Effector memory CD8-positive, alpha-beta T cell (primary cell): ENCODE data around the gene MACROD2.

Experiments
- ATAC-seq: fragments of 150-1000 bp; cut with Tn5 transposase; replicated peaks from 2 replicates; pipeline ENCODE4 v1.10.0; 2021; ENCODE audit warnings: mild to moderate bottlenecking, moderate library complexity
- DNase-seq, 3 experiments: peaks; one replicate each; pipeline ENCODE4 v3.0.0; 2021
- H3K27ac Mint-ChIP-seq, 2 donors: one replicate each; pipeline ENCODE4 v1.8.0; 2022; ENCODE audit warnings: mild to moderate bottlenecking in 2 of 2, mixed read lengths in 2 of 2, moderate library complexity in 2 of 2
- H3K27me3 Mint-ChIP-seq, 2 donors: one replicate each; pipeline ENCODE4 v1.8.0; 2022; ENCODE audit warnings: mixed read lengths in 2 of 2
- H3K36me3 Mint-ChIP-seq: one replicate; pipeline ENCODE4 v1.8.0; 2022; ENCODE audit warnings: mild to moderate bottlenecking, moderate library complexity, mixed read lengths; ENCODE audit not compliant: insufficient read depth
- H3K4me1 Mint-ChIP-seq, 2 donors: one replicate each; pipeline ENCODE4 v1.8.0; 2022; ENCODE audit warnings: low read depth in 2 of 2, mixed read lengths in 2 of 2
- H3K4me3 Mint-ChIP-seq, 2 donors: one replicate each; pipeline ENCODE4 v1.8.0; 2022; ENCODE audit warnings: mild to moderate bottlenecking in 2 of 2, mixed read lengths in 2 of 2, moderate library complexity in 2 of 2
- H3K9me3 Mint-ChIP-seq, 2 donors: one replicate each; pipeline ENCODE4 v1.8.0; 2022; ENCODE audit warnings: mixed read lengths in 2 of 2

Gene MACROD2

GRCh38 chr20:14724468-14724867, 729.2 kb downstream of the MACROD2 start:
- no peak overlapping the region for H3K27ac Mint-ChIP-seq
- H3K27me3 Mint-ChIP-seq = no peaks in the 10 kb centered on the region

GRCh38 chr20:14726591-14726990, 731.3 kb downstream of the MACROD2 start:
- Mint-ChIP-seq H3K4me1 (no peaks in the 10 kb centered on the region), H3K36me3 (no peaks in the 10 kb centered on the region), H3K27ac (no peak overlapping the region), H3K9me3 (peaks cover 11 to 26% of the 10 kb centered on the region in 2 donors), H3K27me3 (no peaks in the 10 kb centered on the region), H3K4me3 (no peak overlapping the region)
- ATAC-seq (no peak), DNase-seq (no peak)

More at GRCh38 chr20:14724468-14724867, 729.2 kb downstream of the MACROD2 start:
- Mint-ChIP-seq H3K4me3 (no peak overlapping the region), H3K9me3 (peaks cover 11 to 20% of the 10 kb centered on the region in 2 donors), H3K36me3 (no peaks in the 10 kb centered on the region), H3K4me1 (no peaks in the 10 kb centered on the region)
- no peak for ATAC-seq
- DNase-seq = no peak

GRCh38 chr20:14727485-14728150, 732.3 kb downstream of the MACROD2 start:
- no peak for ATAC-seq
- Mint-ChIP-seq H3K4me1 (no peaks in the 10 kb centered on the region), H3K27me3 (no peaks in the 10 kb centered on the region), H3K36me3 (no peaks in the 10 kb centered on the region), H3K9me3 (peaks cover 11 to 21% of the 10 kb centered on the region in 2 donors), H3K4me3 (no peak overlapping the region), H3K27ac (no peak overlapping the region)
- no peak for DNase-seq

GRCh38 chr20:14729390-14729789, 734.1 kb downstream of the MACROD2 start:
- DNase-seq (no peak), ATAC-seq (no peak)
- H3K27ac Mint-ChIP-seq = no peak overlapping the region
- H3K36me3 Mint-ChIP-seq = no peaks in the 10 kb centered on the region
- no peak overlapping the region for H3K4me3 Mint-ChIP-seq
- peaks cover 10 to 19% of the 10 kb centered on the region in 2 donors for H3K9me3 Mint-ChIP-seq
- H3K4me1 Mint-ChIP-seq = no peaks in the 10 kb centered on the region
- no peaks in the 10 kb centered on the region for H3K27me3 Mint-ChIP-seq

GRCh38 chr20:14732343-14732742, 737.0 kb downstream of the MACROD2 start:
- H3K27ac Mint-ChIP-seq = no peak overlapping the region
- no peaks in the 10 kb centered on the region for H3K27me3 Mint-ChIP-seq
- no peaks in the 10 kb centered on the region for H3K4me1 Mint-ChIP-seq
- DNase-seq (no peak), ATAC-seq (no peak)
- H3K4me3 Mint-ChIP-seq = no peak overlapping the region
- no peaks in the 10 kb centered on the region for H3K36me3 Mint-ChIP-seq
- H3K9me3 Mint-ChIP-seq = peaks cover 2 to 7% of the 10 kb centered on the region in 2 donors

- H3K4me3 Mint-ChIP-seq = no peak overlapping the region
- H3K9me3 Mint-ChIP-seq = peaks cover 2 to 7% of the 10 kb centered on the region in 2 donors
- no peaks in the 10 kb centered on the region for H3K27me3 Mint-ChIP-seq
- no peaks in the 10 kb centered on the region for H3K4me1 Mint-ChIP-seq
- H3K27ac Mint-ChIP-seq = no peak overlapping the region
- no peak for ATAC-seq
- no peaks in the 10 kb centered on the region for H3K36me3 Mint-ChIP-seq
- no peak for DNase-seq
Observed at GRCh38 chr20:14732996-14733395, 737.7 kb downstream of the MACROD2 start.

- peaks cover 2 to 8% of the 10 kb centered on the region in 2 donors for H3K9me3 Mint-ChIP-seq
- no peak for ATAC-seq
- DNase-seq = no peak
- H3K4me1 Mint-ChIP-seq = no peaks in the 10 kb centered on the region
- H3K27ac Mint-ChIP-seq = no peak overlapping the region
- H3K4me3 Mint-ChIP-seq = no peak overlapping the region
- H3K36me3 Mint-ChIP-seq = no peaks in the 10 kb centered on the region
- no peaks in the 10 kb centered on the region for H3K27me3 Mint-ChIP-seq
Observed at GRCh38 chr20:14740380-14740779, 745.1 kb downstream of the MACROD2 start.

- H3K27ac Mint-ChIP-seq = no peak overlapping the region
- H3K4me1 Mint-ChIP-seq = no peaks in the 10 kb centered on the region
- no peak overlapping the region for H3K4me3 Mint-ChIP-seq
- no peaks in the 10 kb centered on the region for H3K36me3 Mint-ChIP-seq
- DNase-seq (no peak), ATAC-seq (no peak)
- H3K27me3 Mint-ChIP-seq = no peaks in the 10 kb centered on the region
- H3K9me3 Mint-ChIP-seq = peaks cover 2 to 8% of the 10 kb centered on the region in 2 donors
Observed at GRCh38 chr20:14741616-14742015, 746.3 kb downstream of the MACROD2 start.

GRCh38 chr20:14744723-14745122, 749.4 kb downstream of the MACROD2 start:
- no peak for DNase-seq
- H3K36me3 Mint-ChIP-seq = no peaks in the 10 kb centered on the region
- ATAC-seq = no peak
- no peak overlapping the region for H3K27ac Mint-ChIP-seq
- H3K4me3 Mint-ChIP-seq = no peak overlapping the region
- H3K9me3 Mint-ChIP-seq = peaks cover 8 to 23% of the 10 kb centered on the region in 2 donors
- no peaks in the 10 kb centered on the region for H3K27me3 Mint-ChIP-seq
- H3K4me1 Mint-ChIP-seq = no peaks in the 10 kb centered on the region

- Mint-ChIP-seq H3K4me1 (no peaks in the 10 kb centered on the region), H3K27ac (no peak overlapping the region), H3K27me3 (no peaks in the 10 kb centered on the region), H3K36me3 (no peaks in the 10 kb centered on the region), H3K4me3 (no peak overlapping the region), H3K9me3 (peaks cover 8 to 23% of the 10 kb centered on the region in 2 donors)
- DNase-seq (no peak), ATAC-seq (no peak)
Observed at GRCh38 chr20:14745830-14746229, 750.5 kb downstream of the MACROD2 start.

GRCh38 chr20:14751191-14751590, 755.9 kb downstream of the MACROD2 start:
- no peak for DNase-seq
- Mint-ChIP-seq H3K4me3 (no peak overlapping the region), H3K27ac (no peak overlapping the region), H3K4me1 (no peaks in the 10 kb centered on the region), H3K27me3 (no peaks in the 10 kb centered on the region), H3K9me3 (peaks cover 15 to 16% of the 10 kb centered on the region in 2 donors), H3K36me3 (no peaks in the 10 kb centered on the region)
- ATAC-seq = no peak

- DNase-seq (no peak), ATAC-seq (no peak)
- Mint-ChIP-seq H3K9me3 (peaks cover 10 to 21% of the 10 kb centered on the region in 2 donors), H3K27ac (no peak overlapping the region), H3K36me3 (no peaks in the 10 kb centered on the region), H3K4me3 (no peak overlapping the region), H3K27me3 (no peaks in the 10 kb centered on the region), H3K4me1 (no peaks in the 10 kb centered on the region)
Observed at GRCh38 chr20:14757728-14758127, 762.4 kb downstream of the MACROD2 start.

- H3K4me1 Mint-ChIP-seq = no peaks in the 10 kb centered on the region
- DNase-seq (no peak), ATAC-seq (no peak)
- H3K27ac Mint-ChIP-seq = no peak overlapping the region
- H3K9me3 Mint-ChIP-seq = peaks cover 14 to 21% of the 10 kb centered on the region in 2 donors
- no peaks in the 10 kb centered on the region for H3K36me3 Mint-ChIP-seq
- no peak overlapping the region for H3K4me3 Mint-ChIP-seq
- no peaks in the 10 kb centered on the region for H3K27me3 Mint-ChIP-seq
Observed at GRCh38 chr20:14758356-14758755, 763.0 kb downstream of the MACROD2 start.

GRCh38 chr20:14759979-14760378, 764.7 kb downstream of the MACROD2 start:
- Mint-ChIP-seq H3K4me3 (no peak overlapping the region), H3K27me3 (no peaks in the 10 kb centered on the region), H3K36me3 (no peaks in the 10 kb centered on the region), H3K4me1 (no peaks in the 10 kb centered on the region), H3K27ac (no peak overlapping the region), H3K9me3 (peaks cover 14 to 21% of the 10 kb centered on the region in 2 donors)
- ATAC-seq (no peak), DNase-seq (no peak)
